Ishikawa (cell line): Measurements from ENCODE around the gene POLD1.

Source experiments
- EP300 ChIP-seq: IDR thresholded peaks from 2 replicates; pipeline ENCODE4 v1.6.1; 2012; ENCODE audit warnings: borderline replicate concordance
- RAD21 ChIP-seq: IDR thresholded peaks from 2 replicates; pipeline ENCODE4 v1.6.1; 2012; ENCODE audit warnings: low read depth
- REST ChIP-seq: IDR thresholded peaks from 2 replicates; pipeline ENCODE4 v1.6.1; 2012; ENCODE audit warnings: low read depth, mild to moderate bottlenecking
- TAF1 ChIP-seq: IDR thresholded peaks from 2 replicates; pipeline ENCODE4 v1.6.1; 2012; ENCODE audit warnings: low read depth, mild to moderate bottlenecking
- TCF12 ChIP-seq: IDR thresholded peaks from 2 replicates; pipeline ENCODE4 v1.6.1; 2012; ENCODE audit warnings: low read depth
- YY1 ChIP-seq: IDR thresholded peaks from 2 replicates; pipeline ENCODE4 v1.6.1; 2012; ENCODE audit warnings: low read depth
- ZBTB7A ChIP-seq: IDR thresholded peaks from 2 replicates; pipeline ENCODE4 v1.6.1; 2012; ENCODE audit warnings: low read depth
- TF ChIP-seq, protein P1 (sequence below): IDR thresholded peaks from 2 replicates; pipeline ENCODE4 v1.6.1; 2012

DNA sequence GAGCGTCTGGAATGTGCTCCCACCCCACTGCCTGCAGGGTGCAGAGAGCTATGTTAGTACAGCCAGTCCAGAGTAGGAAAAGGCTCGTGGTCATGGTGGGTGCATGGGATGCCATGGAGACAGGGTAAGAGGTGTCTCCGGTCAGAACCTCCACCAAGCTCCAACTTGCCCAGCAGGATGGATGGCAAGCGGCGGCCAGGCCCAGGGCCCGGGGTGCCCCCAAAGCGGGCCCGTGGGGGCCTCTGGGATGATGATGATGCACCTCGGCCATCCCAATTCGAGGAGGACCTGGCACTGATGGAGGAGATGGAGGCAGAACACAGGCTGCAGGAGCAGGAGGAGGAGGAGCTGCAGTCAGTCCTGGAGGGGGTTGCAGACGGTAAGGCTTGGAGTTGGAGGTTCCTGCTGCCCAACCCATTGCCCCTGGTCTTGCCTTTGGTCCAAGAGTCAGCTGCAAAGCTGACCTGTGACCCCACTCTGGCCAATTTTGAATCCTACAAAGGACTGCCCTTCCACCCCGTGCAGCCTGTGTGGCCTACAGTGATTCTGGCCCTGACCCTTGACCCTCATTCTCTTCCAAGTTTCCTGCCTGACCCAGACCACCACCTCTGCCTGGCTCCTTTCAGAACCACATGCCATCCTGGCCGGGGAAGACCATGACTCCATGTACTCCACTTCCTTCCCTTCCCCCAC lies 14.7 kb downstream of the POLD1 start:
- TF ChIP-seq TCF12 (no peak), REST (no peak), ZBTB7A (no peak), EP300 (no peak), YY1 (no peak), TAF1 (no peak), RAD21 (no peak)
- TF ChIP-seq, protein P1, sequence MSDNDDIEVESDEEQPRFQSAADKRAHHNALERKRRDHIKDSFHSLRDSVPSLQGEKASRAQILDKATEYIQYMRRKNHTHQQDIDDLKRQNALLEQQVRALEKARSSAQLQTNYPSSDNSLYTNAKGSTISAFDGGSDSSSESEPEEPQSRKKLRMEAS, result no peak
